ENCODE measurements around the gene ZNRD2.
A peak's percentile ranks its signal among the peaks of the same experiment; 100 is the strongest.

ZNRD2 gene

DNA sequence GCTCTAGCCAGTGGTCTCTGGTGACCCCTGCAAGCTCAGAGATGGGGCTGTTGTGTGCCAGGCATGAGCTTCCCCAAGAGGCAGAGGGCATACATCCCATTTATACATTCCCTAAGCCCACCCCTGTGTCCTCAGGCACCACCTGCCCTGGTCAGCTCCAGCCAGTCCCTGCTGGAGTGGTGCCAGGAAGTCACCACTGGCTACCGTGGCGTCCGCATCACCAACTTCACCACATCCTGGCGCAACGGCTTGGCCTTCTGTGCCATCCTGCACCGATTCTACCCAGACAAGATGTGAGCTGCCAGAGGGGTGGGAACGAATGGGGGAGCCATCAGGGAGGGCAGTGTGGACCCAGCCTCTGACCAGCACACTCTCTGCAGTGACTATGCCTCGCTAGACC lies 13.8 kb downstream of the ZNRD2 start:
- Histone ChIP-seq H3K9me3 (ENCODE audit: insufficient read depth, low read length) (no peaks in the 10 kb centered on the region), H3K9ac (ENCODE audit: insufficient read length, low read depth) (no peak overlapping the region), H3K36me3 (ENCODE audit: insufficient read depth, insufficient read length, low read length) (peaks cover 50% of the 10 kb centered on the region), H3K4me3 (ENCODE audit: insufficient read length, low read depth) (no peak overlapping the region), H3K4me1 (ENCODE audit: insufficient read depth, insufficient read length) (peaks cover 21% of the 10 kb centered on the region), H3K27me3 (ENCODE audit: insufficient read depth, insufficient read length) (no peaks in the 10 kb centered on the region)
- TF ChIP-seq YY1 (IDR thresholded peaks at IDR 0.05; ENCODE audit: insufficient read depth, insufficient read length) (no peak), SUZ12 (IDR thresholded peaks at IDR 0.05; ENCODE audit: extremely low read depth, insufficient read depth, insufficient read length) (no peak), ZNF274 (IDR thresholded peaks at IDR 0.05; ENCODE audit: low read depth, low read length) (no peak)
- no peak for DNase-seq (ENCODE audit: low read depth, low spot score)

DNA sequence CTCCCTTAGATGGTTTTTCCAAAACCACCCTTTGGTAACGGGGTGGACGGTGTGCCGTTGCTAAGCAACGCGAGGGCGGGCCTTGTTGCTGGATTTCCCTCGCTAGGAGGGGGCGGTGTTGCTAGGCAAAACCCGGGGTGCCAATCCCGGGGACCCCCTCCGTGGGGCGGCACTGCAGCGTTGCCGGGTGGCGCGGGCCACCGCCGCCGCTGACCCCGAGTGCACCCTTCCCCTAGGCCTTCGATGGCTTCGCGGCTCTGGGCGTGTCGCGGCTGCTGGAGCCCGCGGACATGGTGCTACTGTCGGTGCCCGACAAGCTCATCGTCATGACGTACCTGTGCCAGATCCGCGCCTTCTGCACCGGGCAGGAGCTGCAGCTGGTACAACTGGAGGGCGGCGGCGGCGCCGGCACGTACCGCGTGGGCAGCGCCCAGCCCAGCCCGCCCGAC lies 14.5 kb downstream of the ZNRD2 start:
- Histone ChIP-seq H3K9ac (ENCODE audit: insufficient read length, low read depth) (no peak overlapping the region), H3K9me3 (ENCODE audit: insufficient read depth, low read length) (no peaks in the 10 kb centered on the region), H3K36me3 (ENCODE audit: insufficient read depth, insufficient read length, low read length) (peaks cover 44% of the 10 kb centered on the region), H3K27me3 (ENCODE audit: insufficient read depth, insufficient read length) (no peaks in the 10 kb centered on the region), H3K4me1 (ENCODE audit: insufficient read depth, insufficient read length) (peaks cover 23% of the 10 kb centered on the region), H3K4me3 (ENCODE audit: insufficient read length, low read depth) (no peak overlapping the region)
- no peak for DNase-seq (ENCODE audit: low read depth, low spot score)
- no peak for TF ChIP-seq YY1 (IDR thresholded peaks at IDR 0.05; ENCODE audit: insufficient read depth, insufficient read length)
- TF ChIP-seq SUZ12 (IDR thresholded peaks at IDR 0.05; ENCODE audit: extremely low read depth, insufficient read depth, insufficient read length), result no peak
- TF ChIP-seq ZNF274 (IDR thresholded peaks at IDR 0.05; ENCODE audit: low read depth, low read length), result no peak

DNA sequence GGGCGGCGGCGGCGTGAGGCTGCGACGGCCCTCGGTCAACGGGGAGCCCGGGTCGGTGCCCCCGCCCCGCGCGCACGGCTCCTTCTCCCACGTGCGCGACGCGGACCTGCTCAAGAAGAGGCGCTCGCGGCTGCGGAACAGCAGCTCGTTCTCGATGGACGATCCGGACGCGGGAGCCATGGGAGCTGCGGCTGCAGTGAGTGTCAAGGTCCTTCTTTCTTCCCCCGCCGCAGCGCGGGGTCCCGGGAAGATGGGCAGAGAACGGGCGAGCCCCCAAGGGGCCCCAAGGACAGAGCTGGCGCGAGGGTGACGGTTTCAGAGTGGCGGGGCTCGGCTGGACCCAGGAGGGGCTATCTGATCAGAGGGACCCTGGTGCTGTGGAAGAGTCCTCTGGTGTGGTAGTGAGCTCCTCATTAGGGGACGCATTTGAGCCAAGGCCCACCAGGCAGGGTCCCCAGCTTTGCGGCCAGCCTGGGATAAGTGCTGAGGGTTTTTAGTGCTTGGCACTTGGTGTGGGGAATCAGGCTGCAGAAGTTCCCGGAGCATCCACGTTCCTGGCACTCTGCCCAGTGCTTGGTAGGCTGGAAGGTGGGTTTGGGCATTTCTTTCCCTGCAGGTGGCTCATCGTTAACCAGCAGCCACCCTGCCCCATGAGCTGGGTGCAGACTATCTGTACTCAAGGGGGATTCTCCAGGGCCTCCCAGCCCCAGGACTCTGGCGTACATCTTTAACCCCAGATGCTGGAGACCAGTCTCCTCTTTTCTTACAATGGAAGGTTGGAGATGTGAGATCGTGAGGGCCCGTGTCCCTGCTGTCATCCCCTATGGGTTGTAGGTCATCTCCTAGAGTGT lies 15.3 kb downstream of the ZNRD2 start:
- Histone ChIP-seq H3K36me3 (ENCODE audit: insufficient read depth, insufficient read length, low read length) (peaks cover 43% of the 10 kb centered on the region), H3K9me3 (ENCODE audit: insufficient read depth, low read length) (no peaks in the 10 kb centered on the region), H3K9ac (ENCODE audit: insufficient read length, low read depth) (peak overlapping the region; percentile 33), H3K4me1 (ENCODE audit: insufficient read depth, insufficient read length) (peaks cover 27% of the 10 kb centered on the region), H3K27me3 (ENCODE audit: insufficient read depth, insufficient read length) (no peaks in the 10 kb centered on the region), H3K4me3 (ENCODE audit: insufficient read length, low read depth) (no peak overlapping the region)
- no peak for DNase-seq (ENCODE audit: low read depth, low spot score)
- TF ChIP-seq SUZ12 (IDR thresholded peaks at IDR 0.05; ENCODE audit: extremely low read depth, insufficient read depth, insufficient read length) (no peak), ZNF274 (IDR thresholded peaks at IDR 0.05; ENCODE audit: low read depth, low read length) (no peak), YY1 (IDR thresholded peaks at IDR 0.05; ENCODE audit: insufficient read depth, insufficient read length) (no peak)

DNA sequence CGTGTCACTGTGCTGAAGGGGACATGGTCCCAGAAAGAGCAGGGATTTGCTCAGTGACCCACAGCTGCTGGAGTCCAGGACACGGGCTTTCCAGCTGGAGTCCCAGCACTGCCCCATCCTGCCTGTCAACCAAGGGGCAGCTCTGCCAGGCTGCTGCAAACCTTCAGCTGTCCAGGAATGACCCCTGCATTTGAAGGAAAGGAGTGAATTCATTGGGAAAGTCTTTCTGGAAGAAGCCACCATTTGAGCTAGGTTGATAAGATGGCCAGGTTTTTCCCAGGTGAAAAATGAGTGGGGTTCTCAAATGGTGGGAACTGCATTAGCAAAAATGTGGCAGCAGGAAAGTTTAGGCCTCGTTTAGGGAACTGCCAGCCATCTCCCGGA lies 16.0 kb downstream of the ZNRD2 start:
- H3K9ac ChIP-seq (ENCODE audit: insufficient read length, low read depth), result peak overlapping the region; percentile 75
- no peaks in the 10 kb centered on the region for H3K9me3 ChIP-seq (ENCODE audit: insufficient read depth, low read length)
- no peak overlapping the region for H3K4me3 ChIP-seq (ENCODE audit: insufficient read length, low read depth)
- H3K4me1 ChIP-seq (ENCODE audit: insufficient read depth, insufficient read length), result peaks cover 28% of the 10 kb centered on the region
- peaks cover 38% of the 10 kb centered on the region for H3K36me3 ChIP-seq (ENCODE audit: insufficient read depth, insufficient read length, low read length)
- no peaks in the 10 kb centered on the region for H3K27me3 ChIP-seq (ENCODE audit: insufficient read depth, insufficient read length)
- no peak for TF ChIP-seq ZNF274 (IDR thresholded peaks at IDR 0.05; ENCODE audit: low read depth, low read length)
- no peak for TF ChIP-seq YY1 (IDR thresholded peaks at IDR 0.05; ENCODE audit: insufficient read depth, insufficient read length)
- no peak for TF ChIP-seq SUZ12 (IDR thresholded peaks at IDR 0.05; ENCODE audit: extremely low read depth, insufficient read depth, insufficient read length)
- no peak for DNase-seq (ENCODE audit: low read depth, low spot score)

DNA sequence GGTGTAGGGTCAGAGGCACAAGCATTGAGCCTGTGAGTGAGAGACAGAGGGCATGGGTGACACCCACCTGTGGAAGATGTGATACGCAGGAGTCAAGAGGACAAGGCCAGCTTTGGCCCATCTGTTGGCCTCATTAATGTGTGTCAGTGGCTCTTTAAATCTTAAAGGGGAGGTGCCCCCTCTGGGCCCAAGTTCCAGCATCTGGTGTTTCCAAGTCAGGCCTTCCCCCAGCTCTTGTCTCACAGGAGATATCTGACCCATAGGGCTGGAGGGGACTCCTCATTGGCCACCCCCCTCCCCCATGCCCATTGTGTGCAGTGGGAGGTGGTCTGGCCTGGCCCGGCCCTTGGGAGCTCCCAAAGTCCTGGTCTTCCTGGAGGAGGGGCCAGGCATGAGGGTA lies 16.4 kb downstream of the ZNRD2 start:
- Histone ChIP-seq H3K4me1 (ENCODE audit: insufficient read depth, insufficient read length) (peaks cover 30% of the 10 kb centered on the region), H3K27me3 (ENCODE audit: insufficient read depth, insufficient read length) (no peaks in the 10 kb centered on the region), H3K4me3 (ENCODE audit: insufficient read length, low read depth) (no peak overlapping the region), H3K36me3 (ENCODE audit: insufficient read depth, insufficient read length, low read length) (peaks cover 34% of the 10 kb centered on the region), H3K9me3 (ENCODE audit: insufficient read depth, low read length) (no peaks in the 10 kb centered on the region), H3K9ac (ENCODE audit: insufficient read length, low read depth) (peak overlapping the region; percentile 75)
- TF ChIP-seq SUZ12 (IDR thresholded peaks at IDR 0.05; ENCODE audit: extremely low read depth, insufficient read depth, insufficient read length) (no peak), YY1 (IDR thresholded peaks at IDR 0.05; ENCODE audit: insufficient read depth, insufficient read length) (no peak), ZNF274 (IDR thresholded peaks at IDR 0.05; ENCODE audit: low read depth, low read length) (no peak)
- peak; percentile 64 for DNase-seq (ENCODE audit: low read depth, low spot score)

DNA sequence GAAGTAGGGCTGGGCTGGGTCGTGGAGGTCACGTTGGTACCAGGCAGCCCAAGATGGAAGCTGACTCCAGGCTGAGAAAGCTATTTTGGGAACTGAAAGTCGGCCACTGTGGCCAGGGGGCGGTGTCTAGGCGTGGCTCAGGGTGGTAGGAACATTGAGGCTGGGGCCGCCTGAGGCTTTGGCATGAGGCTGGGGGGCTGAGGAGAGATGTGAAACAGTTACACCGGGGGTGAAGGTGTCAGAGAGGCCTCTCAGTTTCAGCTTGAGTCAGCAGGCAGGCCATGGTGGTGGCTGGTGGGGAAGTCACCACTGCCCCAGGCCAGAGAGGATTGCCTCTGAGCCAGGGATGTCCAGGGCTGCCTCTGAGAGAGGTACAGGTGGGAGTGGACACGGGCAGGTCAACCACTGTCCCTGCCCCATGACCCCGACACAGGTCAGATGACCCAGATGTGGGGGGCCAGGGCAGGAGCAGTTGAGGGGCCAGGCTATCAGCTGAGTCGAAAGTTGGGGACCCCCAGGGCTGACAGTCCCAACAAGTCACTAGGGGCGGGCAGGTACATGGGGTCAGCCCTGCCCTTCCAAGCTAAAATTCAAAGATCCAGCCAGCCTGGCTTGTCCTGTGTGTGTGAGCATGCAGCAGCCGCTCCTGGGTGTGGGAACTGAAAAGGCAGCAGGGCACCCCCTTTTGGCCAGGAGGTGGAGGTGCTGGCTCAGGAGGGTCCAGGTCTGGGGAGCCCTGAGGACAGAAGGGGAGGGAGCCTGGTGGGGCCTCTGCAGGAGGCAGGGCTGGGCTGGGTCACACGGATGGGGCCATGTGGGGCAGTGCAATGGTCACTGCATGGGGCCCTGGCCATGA lies 18.1 kb downstream of the ZNRD2 start:
- Histone ChIP-seq H3K36me3 (ENCODE audit: insufficient read depth, insufficient read length, low read length) (peaks cover 30% of the 10 kb centered on the region), H3K4me3 (ENCODE audit: insufficient read length, low read depth) (no peak overlapping the region), H3K4me1 (ENCODE audit: insufficient read depth, insufficient read length) (peaks cover 40% of the 10 kb centered on the region), H3K9ac (ENCODE audit: insufficient read length, low read depth) (peak overlapping the region; percentile 23), H3K27me3 (ENCODE audit: insufficient read depth, insufficient read length) (peaks cover 5% of the 10 kb centered on the region), H3K9me3 (ENCODE audit: insufficient read depth, low read length) (no peaks in the 10 kb centered on the region)
- peak; percentile 48 for DNase-seq (ENCODE audit: low read depth, low spot score)
- TF ChIP-seq SUZ12 (IDR thresholded peaks at IDR 0.05; ENCODE audit: extremely low read depth, insufficient read depth, insufficient read length) (no peak), YY1 (IDR thresholded peaks at IDR 0.05; ENCODE audit: insufficient read depth, insufficient read length) (no peak), ZNF274 (IDR thresholded peaks at IDR 0.05; ENCODE audit: low read depth, low read length) (no peak)
